Ascending aorta (tissue), 2 donors: ENCODE data around the gene MSI2. TPM values are rescaled to one million over a fixed set of nuclear protein-coding genes. Genes with fewer than 3 reads are reported as not detected.

ENCODE experiments used
- DNase-seq, 2 donors: peaks; one replicate each; pipeline ENCODE4 v3.0.0-alpha.2; 2019; ENCODE audit warnings: low spot score in 2 of 2
- H3K27ac ChIP-seq, 2 donors: fragments of 200-600 bp; sonication (generic); one replicate each; pipeline ENCODE4 v1.5.1; 2016 to 2017; ENCODE audit warnings: mild to moderate bottlenecking in 1 of 2
- H3K27me3 ChIP-seq: fragments of 200-600 bp; sonication (generic); one replicate; pipeline ENCODE4 v1.5.1; 2017
- H3K36me3 ChIP-seq, 2 donors: fragments of 200-600 bp; sonication (generic); one replicate each; pipeline ENCODE4 v1.5.1; 2016
- H3K4me1 ChIP-seq, 2 donors: fragments of 200-600 bp; sonication (generic); one replicate each; pipeline ENCODE4 v1.5.1; 2016 to 2017; ENCODE audit warnings: mild to moderate bottlenecking in 1 of 2
- H3K4me3 ChIP-seq, 2 donors: fragments of 200-600 bp; sonication (generic); one replicate each; pipeline ENCODE4 v1.5.1; 2016 to 2017; ENCODE audit warnings: mild to moderate bottlenecking in 1 of 2
- H3K9me3 ChIP-seq, 2 donors: fragments of 200-600 bp; sonication (generic); one replicate each; pipeline ENCODE4 v1.5.1; 2016
- CTCF ChIP-seq, 3 experiments: fragments of 200-600 bp in 2 of 3; fragments of 450-650 bp in 1 of 3; sonication (generic) in 2 of 3; IDR thresholded peaks; one replicate each; pipeline ENCODE4 v1.5.1; 2016 to 2019; ENCODE audit warnings: antibody characterized with exemption in 3 of 3, mild to moderate bottlenecking in 1 of 3, moderate library complexity in 1 of 3
- intact Hi-C: fragments of 100-400 bp; cut with DNase I; formaldehyde crosslinking; loops from one replicate; pipeline ENCODE4 v1.15.1; 2023
- total RNA-seq: library from RNA; depleted of rRNA; stranded (reverse); fragments of >200 nt; gene quantifications from one replicate; pipeline ENCODE4 v1.1.0, GENCODE V29; 2016

MSI2 gene
- total RNA-seq, 1 donor from 2014 or later: 11.7 TPM

GRCh38 chr17:57455063-57455914 is 199.0 kb downstream of the MSI2 start:
- DNase-seq: no peak
- Histone ChIP-seq H3K27ac (no peak overlapping the region), H3K4me1 (no peaks in the 10 kb centered on the region), H3K36me3 (no peaks in the 10 kb centered on the region), H3K9me3 (no peaks in the 10 kb centered on the region), H3K4me3 (no peak overlapping the region), H3K27me3 (no peaks in the 10 kb centered on the region)
- no peak for TF ChIP-seq CTCF (IDR thresholded peaks at IDR 0.05)
- intact Hi-C loops: no loop called here

- H3K4me1 ChIP-seq: no peaks in the 10 kb centered on the region
- no peaks in the 10 kb centered on the region for H3K9me3 ChIP-seq
- no peak for DNase-seq
- no peak overlapping the region for H3K27ac ChIP-seq
- intact Hi-C loops: no loop called here
- no peak overlapping the region for H3K4me3 ChIP-seq
- H3K36me3 ChIP-seq: no peaks in the 10 kb centered on the region
- no peak for TF ChIP-seq CTCF (IDR thresholded peaks at IDR 0.05)
- no peaks in the 10 kb centered on the region for H3K27me3 ChIP-seq
Observed at GRCh38 chr17:57456622-57457021, 200.3 kb downstream of the MSI2 start.

- TF ChIP-seq CTCF (IDR thresholded peaks at IDR 0.05): no peak
- no peak overlapping the region for H3K4me3 ChIP-seq
- no peaks in the 10 kb centered on the region for H3K36me3 ChIP-seq
- no peaks in the 10 kb centered on the region for H3K27me3 ChIP-seq
- H3K4me1 ChIP-seq: no peaks in the 10 kb centered on the region
- no peak for DNase-seq
- H3K9me3 ChIP-seq: no peaks in the 10 kb centered on the region
- intact Hi-C loops: no loop called here
- no peak overlapping the region for H3K27ac ChIP-seq
Observed at GRCh38 chr17:57457188-57457587, 200.9 kb downstream of the MSI2 start.

- H3K27me3 ChIP-seq: no peaks in the 10 kb centered on the region
- no peak overlapping the region for H3K4me3 ChIP-seq
- intact Hi-C loops: no loop called here
- no peak overlapping the region for H3K27ac ChIP-seq
- TF ChIP-seq CTCF (IDR thresholded peaks at IDR 0.05): no peak
- H3K36me3 ChIP-seq: no peaks in the 10 kb centered on the region
- H3K9me3 ChIP-seq: no peaks in the 10 kb centered on the region
- no peaks in the 10 kb centered on the region for H3K4me1 ChIP-seq
- no peak for DNase-seq
Observed at GRCh38 chr17:57458718-57459285, 202.5 kb downstream of the MSI2 start.

GRCh38 chr17:57459286-57459915 is 203.1 kb downstream of the MSI2 start:
- no peak for TF ChIP-seq CTCF (IDR thresholded peaks at IDR 0.05)
- H3K36me3 ChIP-seq: no peaks in the 10 kb centered on the region
- H3K27me3 ChIP-seq: no peaks in the 10 kb centered on the region
- H3K4me1 ChIP-seq: peaks cover 0 to 1% of the 10 kb centered on the region in 2 donors
- intact Hi-C loops: no loop called here
- H3K9me3 ChIP-seq: no peaks in the 10 kb centered on the region
- H3K4me3 ChIP-seq: no peak overlapping the region
- DNase-seq: no peak
- H3K27ac ChIP-seq: no peak overlapping the region
